Chondrocyte (in vitro differentiated cells): Measurements from ENCODE around the gene CEP164. TPM values are rescaled to one million over a fixed set of nuclear protein-coding genes. Genes with fewer than 3 reads are reported as not detected.

ENCODE experiments used
- DNase-seq: peaks from one replicate; pipeline ENCODE4 v3.0.0; 2021; ENCODE audit warnings: mixed read lengths, low spot score
- H3K27ac Mint-ChIP-seq: one replicate; pipeline ENCODE4 v1.8.0; 2021; ENCODE audit warnings: mild to moderate bottlenecking, moderate library complexity, mixed read lengths; ENCODE audit not compliant: unreplicated experiment
- H3K27me3 Mint-ChIP-seq: 2 replicates; pipeline ENCODE4 v1.8.0; 2021; ENCODE audit warnings: low read depth, mixed read lengths
- H3K36me3 Mint-ChIP-seq: 2 replicates; pipeline ENCODE4 v1.8.0; 2021; ENCODE audit warnings: low read depth, mixed read lengths
- H3K4me1 Mint-ChIP-seq: 2 replicates; pipeline ENCODE4 v1.8.0; 2021; ENCODE audit warnings: low read depth, mild to moderate bottlenecking, mixed read lengths
- H3K4me3 Mint-ChIP-seq: one replicate; pipeline ENCODE4 v1.8.0; 2021; ENCODE audit warnings: mild to moderate bottlenecking, moderate library complexity, mixed read lengths; ENCODE audit not compliant: unreplicated experiment
- H3K9me3 Mint-ChIP-seq: 2 replicates; pipeline ENCODE4 v1.8.0; 2021; ENCODE audit warnings: low read depth, mixed read lengths
- total RNA-seq: library from RNA; stranded (reverse); gene quantifications from 3 replicates; pipeline ENCODE4 v1.2.1, GENCODE V29; 2021
- TF ChIP-seq, protein P1 (sequence below): fragments of 200-600 bp; sonication (generic); IDR thresholded peaks from 2 replicates; pipeline ENCODE4 v1.5.0; 2021; ENCODE audit warnings: antibody characterized with exemption, mild to moderate bottlenecking, moderate library complexity

Gene CEP164
- total RNA-seq, 1 donor from 2014 or later: 29.2 TPM

- H3K27ac Mint-ChIP-seq: no peak overlapping the region
- TF ChIP-seq, protein P1, sequence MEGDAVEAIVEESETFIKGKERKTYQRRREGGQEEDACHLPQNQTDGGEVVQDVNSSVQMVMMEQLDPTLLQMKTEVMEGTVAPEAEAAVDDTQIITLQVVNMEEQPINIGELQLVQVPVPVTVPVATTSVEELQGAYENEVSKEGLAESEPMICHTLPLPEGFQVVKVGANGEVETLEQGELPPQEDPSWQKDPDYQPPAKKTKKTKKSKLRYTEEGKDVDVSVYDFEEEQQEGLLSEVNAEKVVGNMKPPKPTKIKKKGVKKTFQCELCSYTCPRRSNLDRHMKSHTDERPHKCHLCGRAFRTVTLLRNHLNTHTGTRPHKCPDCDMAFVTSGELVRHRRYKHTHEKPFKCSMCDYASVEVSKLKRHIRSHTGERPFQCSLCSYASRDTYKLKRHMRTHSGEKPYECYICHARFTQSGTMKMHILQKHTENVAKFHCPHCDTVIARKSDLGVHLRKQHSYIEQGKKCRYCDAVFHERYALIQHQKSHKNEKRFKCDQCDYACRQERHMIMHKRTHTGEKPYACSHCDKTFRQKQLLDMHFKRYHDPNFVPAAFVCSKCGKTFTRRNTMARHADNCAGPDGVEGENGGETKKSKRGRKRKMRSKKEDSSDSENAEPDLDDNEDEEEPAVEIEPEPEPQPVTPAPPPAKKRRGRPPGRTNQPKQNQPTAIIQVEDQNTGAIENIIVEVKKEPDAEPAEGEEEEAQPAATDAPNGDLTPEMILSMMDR: no peak
- H3K9me3 Mint-ChIP-seq: peaks cover 13% of the 10 kb centered on the region
- no peaks in the 10 kb centered on the region for H3K27me3 Mint-ChIP-seq
- peaks cover 53% of the 10 kb centered on the region for H3K36me3 Mint-ChIP-seq
- DNase-seq: no peak
- no peaks in the 10 kb centered on the region for H3K4me1 Mint-ChIP-seq
- H3K4me3 Mint-ChIP-seq: no peak overlapping the region
These were observed 79.4 kb downstream of the CEP164 start for GRCh38 chr11:117407016-117407415.

DNA sequence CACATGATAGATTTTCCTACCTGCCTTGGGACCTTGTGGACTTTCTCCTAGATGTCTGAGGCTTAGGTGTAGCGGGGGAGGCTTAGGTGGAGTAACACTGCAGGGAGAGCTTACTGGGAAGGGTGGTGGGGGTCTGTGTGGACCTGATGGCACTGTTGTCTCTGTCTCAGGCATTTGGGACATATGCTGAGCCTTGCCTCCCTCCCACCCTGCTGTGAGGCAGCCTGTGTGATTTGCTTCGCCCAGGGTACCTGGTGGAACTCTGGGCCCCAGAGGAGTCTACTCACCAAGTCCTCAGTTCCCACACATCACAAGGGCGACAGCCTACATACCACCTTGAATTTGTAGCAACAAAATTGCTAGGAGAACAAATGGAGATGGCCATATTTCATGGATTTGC is 80.7 kb downstream of the CEP164 start:
- TF ChIP-seq, protein P1: no peak
- no peak overlapping the region for H3K27ac Mint-ChIP-seq
- no peak overlapping the region for H3K4me3 Mint-ChIP-seq
- peaks cover 47% of the 10 kb centered on the region for H3K36me3 Mint-ChIP-seq
- no peaks in the 10 kb centered on the region for H3K27me3 Mint-ChIP-seq
- H3K4me1 Mint-ChIP-seq: no peaks in the 10 kb centered on the region
- H3K9me3 Mint-ChIP-seq: peaks cover 11% of the 10 kb centered on the region
- DNase-seq: no peak

DNA sequence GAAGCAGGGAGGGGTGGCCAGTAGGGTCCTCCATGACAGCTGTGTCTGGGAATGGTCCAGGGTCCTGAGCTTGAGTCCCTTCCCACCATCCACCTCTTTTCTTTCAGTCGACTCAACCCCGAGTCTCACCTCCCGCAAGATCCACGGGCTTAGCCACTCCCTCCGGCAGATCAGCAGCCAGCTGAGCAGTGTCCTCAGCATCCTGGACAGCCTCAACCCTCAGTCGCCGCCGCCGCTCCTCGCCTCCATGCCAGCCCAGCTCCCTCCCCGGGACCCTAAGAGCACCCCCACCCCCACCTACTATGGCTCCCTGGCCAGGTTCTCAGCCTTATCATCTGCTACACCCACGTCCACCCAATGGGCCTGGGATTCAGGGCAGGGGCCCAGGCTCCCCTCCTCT is 81.9 kb downstream of the CEP164 start:
- Mint-ChIP-seq H3K9me3 (peaks cover 11% of the 10 kb centered on the region), H3K4me3 (no peak overlapping the region), H3K4me1 (no peaks in the 10 kb centered on the region), H3K27me3 (no peaks in the 10 kb centered on the region), H3K27ac (no peak overlapping the region), H3K36me3 (peaks cover 37% of the 10 kb centered on the region)
- DNase-seq: no peak
- TF ChIP-seq, protein P1: no peak

DNA sequence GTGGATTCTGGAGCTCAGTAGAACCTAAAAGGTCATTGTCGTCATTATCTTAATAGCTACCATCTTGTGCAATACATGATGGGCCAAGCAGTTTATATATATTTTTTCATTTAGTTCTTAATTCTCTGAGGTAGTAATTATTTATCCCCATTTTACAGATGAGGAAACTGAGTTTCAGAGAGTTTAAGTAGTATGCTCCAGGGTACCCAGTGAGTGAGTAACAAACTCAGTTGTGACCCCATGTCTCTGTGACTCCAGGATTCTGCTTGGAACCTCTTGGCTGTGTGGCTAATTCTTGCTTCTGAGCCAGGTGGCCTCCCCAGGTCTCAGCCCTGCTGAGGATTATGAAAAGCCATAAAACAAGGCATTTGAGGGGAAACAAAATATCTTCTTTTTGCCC is 82.6 kb downstream of the CEP164 start:
- DNase-seq: no peak
- H3K4me1 Mint-ChIP-seq: no peaks in the 10 kb centered on the region

DNA sequence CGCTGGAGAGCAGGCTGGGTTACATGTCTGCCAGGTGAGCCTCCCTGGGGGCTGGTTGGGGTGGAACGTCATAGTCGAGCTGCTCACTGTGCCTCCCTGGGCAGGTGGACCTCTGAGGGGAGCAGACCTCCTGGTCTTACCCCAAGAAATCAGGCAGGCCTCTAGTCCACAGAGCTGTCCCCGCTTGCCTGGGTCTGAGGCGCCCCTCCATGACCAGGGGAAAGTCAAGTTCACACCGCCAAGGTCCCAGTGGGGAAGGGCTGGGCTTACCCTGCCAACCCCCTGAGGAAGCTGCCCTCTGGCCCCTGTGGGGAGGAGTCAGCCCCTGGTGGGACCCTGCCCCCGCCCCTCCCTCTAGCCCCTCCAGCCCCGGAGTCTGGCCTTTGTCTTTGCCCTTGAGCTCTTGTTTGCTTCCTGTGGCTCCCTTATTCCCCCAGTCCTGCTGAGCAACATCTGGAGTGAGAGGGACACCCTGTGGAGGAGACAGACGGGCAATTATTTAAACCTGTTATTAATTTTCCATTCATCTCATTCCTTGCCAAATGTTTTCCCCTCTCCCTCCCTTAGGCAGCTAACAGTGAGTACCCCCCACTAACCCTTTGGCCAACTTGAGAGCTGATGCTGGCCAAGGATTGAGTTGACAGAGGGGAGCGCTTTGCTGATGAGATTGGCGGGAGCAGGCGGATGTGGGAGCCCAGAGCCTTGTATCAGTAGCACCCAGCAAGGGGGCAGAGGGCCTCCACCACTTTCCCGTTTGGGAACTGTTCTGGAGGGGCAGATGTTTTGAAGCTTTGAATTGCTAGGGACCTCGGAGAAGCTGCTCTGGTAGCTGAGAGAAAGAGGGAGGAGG is 83.4 kb downstream of the CEP164 start:
- Mint-ChIP-seq H3K27ac (no peak overlapping the region), H3K9me3 (peaks cover under 1% of the 10 kb centered on the region), H3K36me3 (peaks cover 26% of the 10 kb centered on the region), H3K4me3 (no peak overlapping the region), H3K27me3 (no peaks in the 10 kb centered on the region), H3K4me1 (no peaks in the 10 kb centered on the region)
- TF ChIP-seq, protein P1: no peak
- no peak for DNase-seq

More for the DNA sequence above, 82.6 kb downstream of the CEP164 start:
- Mint-ChIP-seq H3K36me3 (peaks cover 34% of the 10 kb centered on the region), H3K9me3 (peaks cover 9% of the 10 kb centered on the region), H3K4me3 (no peak overlapping the region), H3K27ac (no peak overlapping the region), H3K27me3 (no peaks in the 10 kb centered on the region)
- TF ChIP-seq, protein P1: no peak
